ENCODE data around the gene MAGI1. TPM values are rescaled to one million over a fixed set of nuclear protein-coding genes. Genes with fewer than 3 reads are reported as not detected.

The MAGI1 gene
- total RNA-seq, 1 donor from 2014 or later: 18.7 TPM

- no peaks in the 10 kb centered on the region for H3K36me3 Mint-ChIP-seq (ENCODE audit: low read depth)
- TF ChIP-seq CTCF (IDR thresholded peaks at IDR 0.05): no peak
- H3K4me3 Mint-ChIP-seq (ENCODE audit: unreplicated experiment): no peak overlapping the region
- H3K27ac Mint-ChIP-seq (ENCODE audit: unreplicated experiment): no peak overlapping the region
- DNase-seq (ENCODE audit: low spot score): no peak
- H3K27me3 Mint-ChIP-seq (ENCODE audit: low read depth): no peaks in the 10 kb centered on the region
- H3K4me1 Mint-ChIP-seq (ENCODE audit: low read depth): peaks cover 38% of the 10 kb centered on the region
- no peaks in the 10 kb centered on the region for H3K9me3 Mint-ChIP-seq (ENCODE audit: low read depth)
Observed at GRCh38 chr3:65779390-65779789, 259.3 kb downstream of the MAGI1 start.

- no peak overlapping the region for H3K27ac Mint-ChIP-seq (ENCODE audit: unreplicated experiment)
- peaks cover 34% of the 10 kb centered on the region for H3K4me1 Mint-ChIP-seq (ENCODE audit: low read depth)
- no peaks in the 10 kb centered on the region for H3K27me3 Mint-ChIP-seq (ENCODE audit: low read depth)
- no peak overlapping the region for H3K4me3 Mint-ChIP-seq (ENCODE audit: unreplicated experiment)
- DNase-seq (ENCODE audit: low spot score): no peak
- no peaks in the 10 kb centered on the region for H3K36me3 Mint-ChIP-seq (ENCODE audit: low read depth)
- TF ChIP-seq CTCF (IDR thresholded peaks at IDR 0.05): no peak
- H3K9me3 Mint-ChIP-seq (ENCODE audit: low read depth): no peaks in the 10 kb centered on the region
Observed at GRCh38 chr3:65778968-65779367, 259.8 kb downstream of the MAGI1 start.

DNA sequence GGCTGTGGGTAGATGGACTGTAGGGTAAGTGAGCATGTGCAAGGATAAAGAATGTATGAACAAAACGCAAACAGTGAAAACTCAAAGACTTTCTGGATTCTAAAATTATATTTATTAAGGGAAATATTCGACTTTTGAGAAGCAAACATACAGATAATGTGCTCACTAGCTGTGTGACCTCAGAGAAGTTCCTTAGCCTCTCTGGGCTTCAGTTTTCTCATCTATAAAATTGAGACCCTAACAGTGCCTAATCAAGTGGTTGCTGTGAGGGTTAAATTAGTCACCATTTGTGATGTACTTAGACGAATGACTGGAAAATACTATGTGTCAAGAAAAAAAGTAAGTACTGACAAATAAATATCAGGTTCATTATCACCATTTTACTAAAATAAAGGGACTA, 261.7 kb downstream of the MAGI1 start:
- Mint-ChIP-seq H3K36me3 (ENCODE audit: low read depth) (no peaks in the 10 kb centered on the region), H3K27ac (ENCODE audit: unreplicated experiment) (no peak overlapping the region), H3K4me1 (ENCODE audit: low read depth) (peaks cover 26% of the 10 kb centered on the region), H3K9me3 (ENCODE audit: low read depth) (no peaks in the 10 kb centered on the region), H3K4me3 (ENCODE audit: unreplicated experiment) (no peak overlapping the region), H3K27me3 (ENCODE audit: low read depth) (no peaks in the 10 kb centered on the region)
- no peak for DNase-seq (ENCODE audit: low spot score)
- no peak for TF ChIP-seq CTCF (IDR thresholded peaks at IDR 0.05)

- H3K4me3 Mint-ChIP-seq (ENCODE audit: unreplicated experiment): no peak overlapping the region
- DNase-seq (ENCODE audit: low spot score): no peak
- H3K9me3 Mint-ChIP-seq (ENCODE audit: low read depth): no peaks in the 10 kb centered on the region
- H3K27ac Mint-ChIP-seq (ENCODE audit: unreplicated experiment): peak overlapping the region; percentile 14
- TF ChIP-seq CTCF (IDR thresholded peaks at IDR 0.05): no peak
- no peaks in the 10 kb centered on the region for H3K27me3 Mint-ChIP-seq (ENCODE audit: low read depth)
- H3K36me3 Mint-ChIP-seq (ENCODE audit: low read depth): no peaks in the 10 kb centered on the region
- peaks cover 26% of the 10 kb centered on the region for H3K4me1 Mint-ChIP-seq (ENCODE audit: low read depth)
Observed at GRCh38 chr3:65776494-65776893, 262.2 kb downstream of the MAGI1 start.

DNA sequence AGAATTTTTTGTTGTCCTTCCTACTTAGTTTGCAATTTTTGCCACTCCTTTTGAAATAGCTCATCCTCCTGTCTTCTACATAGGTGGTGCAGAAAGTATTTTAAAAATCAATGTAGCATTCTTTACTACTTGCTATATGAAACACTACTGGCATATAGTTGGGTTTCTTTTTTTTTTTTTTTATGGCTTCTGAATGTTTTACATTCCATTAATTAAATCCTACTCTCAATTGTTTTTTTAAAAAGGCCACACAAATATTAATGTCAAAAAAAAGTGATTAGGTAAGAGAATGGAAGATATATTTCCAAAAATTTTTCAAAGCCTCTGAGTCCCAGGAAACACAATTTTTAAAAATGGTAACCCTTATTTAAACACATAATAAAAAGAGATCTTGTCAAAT, 262.6 kb downstream of the MAGI1 start:
- Mint-ChIP-seq H3K4me3 (ENCODE audit: unreplicated experiment) (no peak overlapping the region), H3K27ac (ENCODE audit: unreplicated experiment) (no peak overlapping the region), H3K9me3 (ENCODE audit: low read depth) (no peaks in the 10 kb centered on the region), H3K36me3 (ENCODE audit: low read depth) (no peaks in the 10 kb centered on the region), H3K4me1 (ENCODE audit: low read depth) (peaks cover 26% of the 10 kb centered on the region), H3K27me3 (ENCODE audit: low read depth) (no peaks in the 10 kb centered on the region)
- no peak for TF ChIP-seq CTCF (IDR thresholded peaks at IDR 0.05)
- no peak for DNase-seq (ENCODE audit: low spot score)
